Adipose tissue (tissue), 3 donors: ENCODE results near the gene TAMALIN. TPM values are rescaled to one million over a fixed set of nuclear protein-coding genes. Genes with fewer than 3 reads are reported as not detected.
A peak's percentile ranks its signal among the peaks of the same experiment; 100 is the strongest.

Experiments used
- H3K27ac ChIP-seq: one replicate; pipeline ENCODE4 v1.5.1; 2013; ENCODE audit warnings: low read depth, low read length
- WGBS, 3 donors: extraction: QIAGEN DNeasy Blood & Tissue Kit; methylation state at CpG; one replicate each; pipeline ENCODE4 v1.1.7; 2013; 5-methylcytosine and 5-hydroxymethylcytosine counted together
- polyA plus RNA-seq, 3 donors: library from polyadenylated mRNA; stranded (reverse); fragments of 200-250 nt; gene quantifications; one replicate each; pipeline ENCODE4 v1.2.3, GENCODE V29; 2013
- donor health status: healthy with polysubstance abuse.
- donor health status: Bipolar disorder and iron deficiency.
- donor health status: healthy.

Gene TAMALIN
- polyA plus RNA-seq, 3 donors, result 12.6 to 68.3 (median 63.3) TPM

GRCh38 chr12:52026263-52026662 lies 19.5 kb downstream of the TAMALIN start:
- WGBS, 3 donors, result 49 to 66% (median 62%) methylated on average over 5 of the region's 5 CpGs

GRCh38 chr12:52027085-52027843 lies 20.5 kb downstream of the TAMALIN start:
- no peak overlapping the region for H3K27ac ChIP-seq
- 74 to 84% (median 78%) methylated on average over 12 of the region's 12 CpGs for WGBS, 3 donors

More at GRCh38 chr12:52026263-52026662, 19.5 kb downstream of the TAMALIN start:
- no peak overlapping the region for H3K27ac ChIP-seq

GRCh38 chr12:52029685-52030084 lies 22.9 kb downstream of the TAMALIN start:
- WGBS, 3 donors, result 48 to 70% (median 53%) methylated on average over 4 of the region's 4 CpGs
- H3K27ac ChIP-seq, result no peak overlapping the region

GRCh38 chr12:52032446-52032803 lies 25.7 kb downstream of the TAMALIN start:
- no peak overlapping the region for H3K27ac ChIP-seq
- WGBS, 3 donors, result 3 to 7% (median 6%) methylated on average over 5 of the region's 5 CpGs

GRCh38 chr12:52032804-52033445 lies 26.2 kb downstream of the TAMALIN start:
- 0 to 1% (median 0%) methylated on average over 48 of the region's 48 CpGs for WGBS, 3 donors
- peak overlapping the region; percentile 71 for H3K27ac ChIP-seq

- H3K27ac ChIP-seq, result peak overlapping the region; percentile 71
- 49 to 65% (median 53%) methylated on average over 13 of the region's 13 CpGs for WGBS, 3 donors
Measured at GRCh38 chr12:52033446-52034140, 26.8 kb downstream of the TAMALIN start.

GRCh38 chr12:52035190-52035589 lies 28.4 kb downstream of the TAMALIN start:
- no peak overlapping the region for H3K27ac ChIP-seq
- 86 to 95% (median 89%) methylated on average over 4 of the region's 4 CpGs for WGBS, 3 donors

GRCh38 chr12:52035926-52036325 lies 29.2 kb downstream of the TAMALIN start:
- WGBS, 3 donors, result 69 to 85% (median 83%) methylated on average over 2 of the region's 2 CpGs
- no peak overlapping the region for H3K27ac ChIP-seq

DNA sequence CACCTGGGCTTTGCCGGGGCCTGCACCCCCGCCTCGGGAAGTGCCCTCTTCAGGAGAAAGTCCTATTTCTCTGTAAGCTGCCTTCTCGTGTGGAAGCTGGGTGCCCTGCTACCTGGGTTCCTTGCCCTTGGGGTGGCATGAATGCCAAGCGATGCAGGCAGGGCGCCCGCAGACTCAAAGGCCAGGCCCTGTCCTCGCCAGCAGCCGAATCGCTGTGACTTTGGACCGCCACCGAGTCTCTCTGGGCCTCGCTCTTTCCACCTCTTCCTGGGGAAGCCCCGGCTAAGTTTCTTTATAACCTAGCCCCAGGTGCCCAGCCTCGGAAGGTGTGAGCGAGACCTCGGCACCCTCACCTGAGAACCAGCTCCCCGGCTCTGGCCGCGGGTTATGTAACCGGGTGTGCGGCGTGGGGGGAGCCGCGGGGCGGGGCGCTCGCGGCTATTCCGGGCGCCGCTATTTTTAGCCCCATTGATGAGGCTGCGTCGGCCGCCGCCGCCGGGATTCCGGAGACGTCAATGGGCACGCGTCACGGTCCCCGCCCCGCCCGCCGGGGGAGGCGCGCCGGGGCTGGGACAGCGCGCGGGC lies 29.9 kb downstream of the TAMALIN start:
- no peak overlapping the region for H3K27ac ChIP-seq
- 10 to 12% (median 11%) methylated on average over 35 to 48 of the region's 53 CpGs for WGBS, 3 donors

- H3K27ac ChIP-seq, result no peak overlapping the region
- WGBS, 3 donors, result 1 to 2% (median 1%) methylated on average over 49 to 59 of the region's 59 CpGs
Measured at GRCh38 chr12:52037248-52037861, 30.6 kb downstream of the TAMALIN start.

DNA sequence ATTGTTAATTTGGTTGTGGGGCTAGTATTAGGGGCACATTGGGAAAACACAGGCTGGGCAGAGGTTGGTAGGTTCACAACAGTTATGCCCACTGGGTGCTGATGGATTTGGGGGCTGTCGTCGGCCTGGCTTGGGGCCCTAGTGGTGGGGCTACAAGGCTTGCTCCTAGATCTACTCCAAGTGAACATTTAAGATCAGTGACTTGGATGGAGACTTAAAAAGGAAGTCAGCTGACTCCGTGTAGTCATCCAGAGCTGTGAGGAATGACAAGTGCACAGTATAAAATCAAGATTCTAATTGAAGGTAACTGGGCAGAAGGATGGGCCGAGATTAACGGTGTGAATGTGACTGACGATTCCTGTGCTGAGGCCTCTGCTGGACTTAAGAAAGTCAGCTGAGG lies 31.7 kb downstream of the TAMALIN start:
- H3K27ac ChIP-seq, result no peak overlapping the region
- 70 to 73% (median 72%) methylated on average over 6 of the region's 6 CpGs for WGBS, 3 donors

- no peak overlapping the region for H3K27ac ChIP-seq
- 75 to 85% (median 81%) methylated on average over 3 of the region's 3 CpGs for WGBS, 3 donors
Measured at GRCh38 chr12:52041035-52041434, 34.3 kb downstream of the TAMALIN start.

GRCh38 chr12:52041695-52042123 lies 35.0 kb downstream of the TAMALIN start:
- 52 to 53% (median 52%) methylated on average over 6 of the region's 6 CpGs for WGBS, 3 donors
- H3K27ac ChIP-seq, result no peak overlapping the region

- 71 to 83% (median 72%) methylated on average over 8 of the region's 8 CpGs for WGBS, 3 donors
- H3K27ac ChIP-seq, result no peak overlapping the region
Measured at GRCh38 chr12:52042706-52043385, 36.1 kb downstream of the TAMALIN start.

DNA sequence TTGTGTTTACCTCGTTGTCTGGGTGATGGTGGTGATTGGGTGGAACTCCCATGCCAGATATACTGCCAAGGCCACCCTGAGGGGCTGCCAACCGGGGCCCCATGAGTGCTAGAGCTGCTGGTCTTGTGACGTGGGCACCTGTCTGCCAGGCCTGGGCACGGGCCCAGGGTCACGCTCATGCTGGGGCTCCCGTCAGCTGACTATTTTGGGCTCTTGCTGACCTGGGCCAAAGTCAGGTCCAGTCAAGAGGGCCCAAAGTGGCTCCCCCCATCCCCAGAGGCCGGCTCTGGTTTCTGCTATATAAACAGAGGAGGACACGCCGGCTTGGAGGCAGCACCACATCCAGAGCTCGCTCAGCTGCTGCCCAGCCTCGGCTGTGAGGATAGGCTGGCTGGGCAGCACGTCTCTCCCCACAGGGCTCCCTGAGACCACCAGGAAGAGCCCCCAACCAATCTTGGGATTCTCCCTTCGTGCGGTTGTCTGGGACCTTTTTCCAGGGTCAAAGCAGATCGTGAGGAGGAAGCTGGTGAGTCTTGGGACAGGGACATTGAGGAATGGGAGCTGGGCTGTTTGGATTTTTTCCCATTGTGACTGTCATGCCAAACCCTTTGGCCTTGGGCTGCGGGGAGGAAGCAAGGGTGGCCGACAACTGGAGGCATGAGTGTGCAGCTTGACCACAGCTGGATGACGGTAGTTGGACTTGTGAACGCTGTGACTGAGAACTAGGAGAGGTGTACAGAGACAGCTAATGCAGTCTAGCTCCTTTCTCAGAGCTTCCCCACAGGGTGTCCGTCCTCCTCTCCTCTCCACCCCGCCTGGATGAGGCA lies 36.9 kb downstream of the TAMALIN start:
- H3K27ac ChIP-seq, result no peak overlapping the region
- WGBS, 3 donors, result 45 to 72% (median 60%) methylated on average over 21 of the region's 21 CpGs

GRCh38 chr12:52044292-52044983 lies 37.7 kb downstream of the TAMALIN start:
- WGBS, 3 donors, result 38 to 52% (median 51%) methylated on average over 18 of the region's 18 CpGs

GRCh38 chr12:52045794-52046199 lies 39.1 kb downstream of the TAMALIN start:
- 22 to 41% (median 23%) methylated on average over 4 of the region's 4 CpGs for WGBS, 3 donors
- no peak overlapping the region for H3K27ac ChIP-seq

More at GRCh38 chr12:52044292-52044983, 37.7 kb downstream of the TAMALIN start:
- H3K27ac ChIP-seq, result no peak overlapping the region
